ENCODE data around the gene GRHL3. TPM values are rescaled to one million over a fixed set of nuclear protein-coding genes. Genes with fewer than 3 reads are reported as not detected.

Gene GRHL3
- total RNA-seq, 1 donor from 2014 or later, result 0.78 TPM

GRCh38 chr1:24347159-24347934, 28.2 kb downstream of the GRHL3 start:
- TF ChIP-seq CTCF (IDR thresholded peaks at IDR 0.05), result no peak
- no peaks in the 10 kb centered on the region for H3K36me3 Mint-ChIP-seq (ENCODE audit: low read depth)
- ChIA-PET CTCF (interaction anchor here (0.9 to 1.1 kb wide), 2 partner anchors 17 to 148 kb away, joined by 3 read pairs; no protein-coding TSS in a partner anchor), POLR2A (no interaction called here)
- no peak overlapping the region for H3K27ac Mint-ChIP-seq
- H3K9me3 Mint-ChIP-seq, result no peaks in the 10 kb centered on the region
- DNase-seq, result no peak
- intact Hi-C loops (cut with micrococcal nuclease), result no loop called here
- peaks cover 5% of the 10 kb centered on the region for H3K4me1 Mint-ChIP-seq
- H3K27me3 Mint-ChIP-seq, result peaks cover 4% of the 10 kb centered on the region
- ATAC-seq (ENCODE audit: low read depth), result no peak
- H3K4me3 Mint-ChIP-seq, result no peak overlapping the region

- Mint-ChIP-seq H3K27me3 (peaks cover 4% of the 10 kb centered on the region), H3K4me1 (peaks cover 5% of the 10 kb centered on the region), H3K4me3 (no peak overlapping the region), H3K9me3 (no peaks in the 10 kb centered on the region), H3K36me3 (ENCODE audit: low read depth) (no peaks in the 10 kb centered on the region), H3K27ac (no peak overlapping the region)
- ATAC-seq (ENCODE audit: low read depth) (no peak), DNase-seq (no peak)
- ChIA-PET POLR2A (no interaction called here), CTCF (interaction anchor here (0.9 to 1.1 kb wide), 2 partner anchors 18 to 148 kb away, joined by 3 read pairs; no protein-coding TSS in a partner anchor)
- intact Hi-C loops (cut with micrococcal nuclease), result no loop called here
- TF ChIP-seq CTCF (IDR thresholded peaks at IDR 0.05), result no peak
Observed at GRCh38 chr1:24348196-24348595, 29.0 kb downstream of the GRHL3 start.

GRCh38 chr1:24349891-24350290, 30.7 kb downstream of the GRHL3 start:
- Mint-ChIP-seq H3K36me3 (ENCODE audit: low read depth) (no peaks in the 10 kb centered on the region), H3K4me3 (no peak overlapping the region), H3K4me1 (peaks cover 5% of the 10 kb centered on the region), H3K27ac (no peak overlapping the region), H3K9me3 (no peaks in the 10 kb centered on the region), H3K27me3 (peaks cover 4% of the 10 kb centered on the region)
- ChIA-PET POLR2A (no interaction called here), CTCF (no interaction called here)
- DNase-seq, result no peak
- no peak for ATAC-seq (ENCODE audit: low read depth)
- no peak for TF ChIP-seq CTCF (IDR thresholded peaks at IDR 0.05)
- intact Hi-C loops (cut with micrococcal nuclease), result no loop called here

GRCh38 chr1:24351247-24351646, 32.1 kb downstream of the GRHL3 start:
- Mint-ChIP-seq H3K9me3 (no peaks in the 10 kb centered on the region), H3K36me3 (ENCODE audit: low read depth) (no peaks in the 10 kb centered on the region), H3K27me3 (peaks cover 4% of the 10 kb centered on the region), H3K27ac (no peak overlapping the region), H3K4me1 (peaks cover 5% of the 10 kb centered on the region), H3K4me3 (no peak overlapping the region)
- DNase-seq (no peak), ATAC-seq (ENCODE audit: low read depth) (peak; percentile 42)
- TF ChIP-seq CTCF (IDR thresholded peaks at IDR 0.05), result no peak
- ChIA-PET CTCF (no interaction called here), POLR2A (no interaction called here)
- intact Hi-C loops (cut with micrococcal nuclease), result no loop called here

- Mint-ChIP-seq H3K9me3 (no peaks in the 10 kb centered on the region), H3K27me3 (peaks cover 2% of the 10 kb centered on the region), H3K27ac (no peak overlapping the region), H3K4me3 (no peak overlapping the region), H3K36me3 (ENCODE audit: low read depth) (no peaks in the 10 kb centered on the region), H3K4me1 (peaks cover 5% of the 10 kb centered on the region)
- DNase-seq, result no peak
- no peak for ATAC-seq (ENCODE audit: low read depth)
- no peak for TF ChIP-seq CTCF (IDR thresholded peaks at IDR 0.05)
- CTCF ChIA-PET, result no interaction called here
- intact Hi-C loops (cut with micrococcal nuclease), result no loop called here
- POLR2A ChIA-PET, result no interaction called here
Observed at GRCh38 chr1:24351918-24352627, 32.9 kb downstream of the GRHL3 start.

All from activated B cell treated with CpG ODN at 0.5 μM for 24 hours (primary cell).